ENCODE measurements around the gene ITGA3.
A peak's percentile ranks its signal among the peaks of the same experiment; 100 is the strongest.

The ITGA3 gene

GRCh38 chr17:50112694-50113093 lies 56.8 kb downstream of the ITGA3 start:
- DNase-seq: no peak

DNA sequence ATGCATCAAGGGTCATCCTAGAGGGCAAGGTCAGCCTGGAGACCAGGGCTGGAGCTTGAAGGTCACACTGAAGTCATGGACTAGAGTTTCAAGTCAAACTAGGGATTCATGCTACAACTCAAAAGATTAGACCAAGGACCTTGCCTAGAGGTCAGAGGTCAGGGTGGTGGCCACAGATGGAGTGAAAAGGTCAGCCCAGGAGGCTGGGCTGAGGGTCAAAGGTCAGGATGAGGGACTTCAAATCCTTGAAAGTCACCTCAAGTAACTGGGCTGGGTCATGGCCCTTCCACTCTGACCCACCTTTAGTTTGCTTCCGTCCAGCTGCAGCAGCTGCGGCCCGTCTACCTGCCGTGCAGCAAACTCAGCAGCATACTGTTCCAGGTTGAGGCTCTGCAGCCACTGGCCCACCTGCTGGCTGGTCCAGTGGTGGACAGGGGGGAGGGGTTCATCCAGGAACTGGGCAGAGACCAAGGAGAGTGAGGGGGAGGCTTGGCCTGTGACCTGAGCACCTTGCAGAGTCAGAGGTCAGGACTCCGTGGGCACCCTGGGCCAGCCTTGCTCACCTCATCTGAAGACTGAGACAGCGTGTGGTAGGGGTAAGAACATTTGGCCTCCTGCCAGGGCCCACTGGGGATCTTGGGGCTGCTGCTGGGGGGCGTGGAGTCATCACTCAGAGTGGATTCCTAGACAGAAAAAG lies 57.9 kb downstream of the ITGA3 start:
- no peak for DNase-seq

GRCh38 chr17:50114401-50114800 lies 58.5 kb downstream of the ITGA3 start:
- no peak for DNase-seq

DNA sequence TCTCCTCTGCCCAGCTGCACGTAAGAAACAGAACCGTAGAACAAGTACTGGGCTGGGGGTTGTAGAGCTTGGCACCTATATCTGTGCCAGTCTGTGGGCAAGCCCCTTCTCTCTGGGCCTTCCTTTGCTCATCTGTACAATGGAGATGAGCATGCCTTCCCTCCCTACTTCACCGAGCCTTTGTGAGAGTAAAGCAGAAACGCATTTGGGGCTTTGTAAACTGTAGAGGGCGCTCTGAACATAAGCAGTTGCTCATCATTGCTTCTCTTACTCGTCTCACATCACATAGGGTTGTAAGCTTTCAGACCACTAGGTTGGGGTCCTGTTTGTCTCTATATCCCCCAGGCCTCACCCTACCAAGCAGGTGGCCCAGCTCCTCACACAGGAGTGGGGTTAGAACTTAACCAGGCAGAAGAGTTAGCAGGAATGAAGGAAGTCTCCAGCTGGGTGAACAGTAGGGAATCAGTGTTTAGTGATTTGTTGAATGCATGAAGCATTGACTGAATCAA lies 59.0 kb downstream of the ITGA3 start:
- no peak for DNase-seq

GRCh38 chr17:50115756-50116155 lies 59.8 kb downstream of the ITGA3 start:
- DNase-seq: no peak

DNA sequence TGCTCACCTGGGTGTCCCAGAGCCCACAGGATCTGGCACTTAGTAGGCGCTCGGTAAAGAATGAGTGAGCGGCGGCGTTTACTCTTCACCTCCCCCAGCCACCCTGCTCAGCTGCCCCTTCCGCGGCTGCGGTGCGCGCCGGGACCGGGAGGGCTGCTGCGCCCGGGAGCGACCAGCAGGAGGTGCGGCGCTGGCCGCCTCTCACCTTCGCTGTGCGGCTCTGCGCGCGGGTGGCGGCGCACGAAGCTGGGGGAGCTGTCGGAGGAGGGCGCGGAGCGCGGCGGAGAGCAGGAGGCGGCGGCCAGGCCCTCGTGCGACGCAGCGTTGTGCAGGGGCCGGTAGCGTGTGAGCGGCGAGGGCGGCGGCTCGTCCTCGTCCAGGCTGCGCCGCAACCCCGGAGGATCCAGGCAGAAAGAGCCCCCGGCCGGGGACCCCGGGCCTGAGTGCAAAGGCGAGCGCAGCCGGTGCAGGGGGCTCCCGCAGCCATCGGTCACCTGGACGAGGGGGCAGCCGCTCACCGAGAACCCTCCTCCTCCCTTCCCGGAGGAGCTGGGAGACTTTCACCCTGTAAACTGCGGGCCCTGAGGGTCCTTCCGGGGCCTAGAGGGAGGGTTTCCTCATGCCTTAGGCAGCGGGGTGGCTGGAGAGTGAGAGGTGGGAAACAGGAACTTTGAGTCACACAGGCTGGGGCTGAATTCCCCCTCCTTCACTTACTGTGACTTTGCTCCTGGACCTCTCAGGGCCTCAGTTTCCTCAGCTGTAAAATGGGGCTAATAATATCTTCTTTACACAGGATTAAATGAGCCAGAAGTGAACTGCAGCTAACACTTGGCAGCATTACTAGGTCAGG lies 61.5 kb downstream of the ITGA3 start:
- DNase-seq: peak; percentile 76

GRCh38 chr17:50118076-50118827 lies 62.3 kb downstream of the ITGA3 start:
- DNase-seq: no peak

DNA sequence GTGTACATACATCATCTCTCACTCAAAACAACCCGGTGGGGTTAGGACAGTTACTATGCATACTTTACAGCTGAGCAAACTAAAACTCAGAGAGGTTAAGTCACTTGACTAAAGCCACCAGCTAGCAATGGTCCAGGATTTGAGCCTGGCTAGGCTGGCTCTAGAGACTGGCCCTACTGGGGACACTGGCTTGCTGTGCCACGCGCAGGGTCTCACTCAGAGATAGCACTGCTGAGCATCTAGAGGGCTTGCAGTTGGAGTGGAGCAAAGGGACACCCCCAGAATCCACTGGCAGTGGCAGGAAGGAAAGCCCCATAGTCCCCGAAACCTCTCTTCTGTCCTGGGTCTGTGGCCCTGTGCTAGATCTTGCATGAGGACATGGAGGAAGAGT lies 62.9 kb downstream of the ITGA3 start:
- no peak for DNase-seq

- DNase-seq: no peak
These were observed 64.8 kb downstream of the ITGA3 start for GRCh38 chr17:50120475-50121253.

- DNase-seq: no peak
These were observed 67.0 kb downstream of the ITGA3 start for GRCh38 chr17:50122945-50123344.

- DNase-seq: no peak
These were observed 67.9 kb downstream of the ITGA3 start for GRCh38 chr17:50123649-50124349.

DNA sequence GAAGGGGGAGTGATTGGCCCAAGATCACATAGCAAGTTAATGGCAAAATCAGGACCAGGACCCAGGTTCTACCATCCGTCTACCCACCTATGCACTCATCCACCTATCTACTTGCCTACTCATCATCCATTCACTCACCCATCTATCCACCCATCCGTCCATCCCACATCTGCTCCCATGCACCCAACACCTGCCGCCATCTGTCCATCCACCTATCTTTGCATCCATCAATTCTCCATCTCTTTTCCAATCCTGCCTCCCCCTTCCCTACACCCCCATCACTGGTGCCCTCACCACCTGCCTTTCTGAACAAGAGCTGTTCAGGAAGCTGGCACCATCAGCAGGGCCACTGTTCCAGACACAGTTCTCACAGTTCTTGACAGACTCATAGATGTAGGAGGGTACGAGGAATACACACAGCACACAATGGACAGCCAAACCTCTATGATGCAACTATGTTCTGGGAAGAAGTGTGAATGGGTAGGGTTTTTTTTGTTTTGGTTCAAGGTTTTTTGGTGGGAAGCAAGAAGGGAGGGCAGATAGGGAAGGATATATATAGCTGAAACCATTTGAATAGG lies 69.6 kb downstream of the ITGA3 start:
- no peak for DNase-seq

- DNase-seq: no peak
These were observed 71.9 kb downstream of the ITGA3 start for GRCh38 chr17:50127697-50128361.

DNA sequence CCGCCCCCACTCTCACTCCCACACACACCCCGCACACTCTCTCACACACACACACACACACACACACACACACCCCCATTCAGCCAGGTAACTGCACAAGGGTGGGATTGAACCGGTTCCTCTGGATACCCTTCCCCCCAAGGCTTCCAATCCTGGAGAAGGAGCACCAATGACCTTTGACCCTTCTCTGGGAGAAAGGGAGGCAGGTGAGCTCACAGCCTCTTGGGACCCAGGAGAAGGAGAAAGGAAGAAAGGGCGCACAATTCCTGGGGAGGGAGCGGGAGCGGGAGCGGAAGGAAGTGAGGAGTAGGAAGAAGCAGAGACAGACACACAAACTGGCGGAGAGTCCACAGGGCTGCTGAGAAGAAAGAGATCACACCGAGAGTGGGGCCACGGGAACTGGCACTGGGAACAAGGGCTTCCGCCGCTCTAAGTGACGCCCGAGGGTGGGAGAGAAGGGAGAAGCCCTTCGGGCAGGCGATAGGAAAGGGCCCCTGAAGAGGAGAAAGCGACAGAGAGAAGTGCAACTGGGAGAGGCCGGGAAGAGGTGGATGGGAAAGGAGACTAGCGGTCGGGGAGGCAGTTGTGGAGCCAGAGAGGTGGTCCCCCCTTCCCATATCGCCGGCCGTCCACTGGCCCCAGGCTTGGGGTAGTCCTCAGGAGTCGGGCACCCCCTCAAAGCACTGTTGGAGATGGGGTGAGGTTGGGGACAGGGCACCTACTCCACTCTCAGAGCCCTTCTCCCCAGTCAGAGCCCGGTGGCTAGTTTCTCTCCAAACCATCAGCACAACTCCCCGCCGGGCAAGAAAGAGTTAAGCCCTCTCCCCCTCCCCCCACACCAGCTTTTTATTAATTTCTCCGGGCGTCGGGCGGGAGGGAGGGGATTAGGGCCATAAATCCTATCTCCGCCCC lies 72.8 kb downstream of the ITGA3 start:
- DNase-seq: no peak

DNA sequence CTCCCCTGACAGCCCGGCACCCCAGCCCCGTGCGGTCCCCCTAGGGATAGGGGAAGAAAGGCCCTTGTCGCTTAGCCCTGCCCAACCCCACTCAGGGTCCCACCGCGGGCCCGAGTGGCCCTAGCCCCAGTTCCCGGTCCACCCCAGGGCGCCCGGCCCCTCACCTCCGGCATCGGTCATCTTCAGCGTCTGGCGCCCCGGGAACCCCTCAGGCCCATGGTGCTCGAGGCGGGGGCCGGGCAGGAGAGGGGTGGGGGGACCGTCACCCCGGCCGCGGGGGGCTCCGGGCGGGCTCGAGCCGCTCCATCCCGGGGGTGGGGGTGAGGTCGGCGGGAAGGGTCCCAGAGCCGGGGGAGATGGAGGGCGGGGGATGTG lies 73.4 kb downstream of the ITGA3 start:
- DNase-seq: no peak

- DNase-seq: peak; percentile 49
These were observed 74.0 kb downstream of the ITGA3 start, which contains the start of gene SAMD14 for GRCh38 chr17:50129728-50130558. SAMD14 (minus strand) TSS chr17:50130160; CDS start chr17:50124959, 5,201 bp downstream.

DNA sequence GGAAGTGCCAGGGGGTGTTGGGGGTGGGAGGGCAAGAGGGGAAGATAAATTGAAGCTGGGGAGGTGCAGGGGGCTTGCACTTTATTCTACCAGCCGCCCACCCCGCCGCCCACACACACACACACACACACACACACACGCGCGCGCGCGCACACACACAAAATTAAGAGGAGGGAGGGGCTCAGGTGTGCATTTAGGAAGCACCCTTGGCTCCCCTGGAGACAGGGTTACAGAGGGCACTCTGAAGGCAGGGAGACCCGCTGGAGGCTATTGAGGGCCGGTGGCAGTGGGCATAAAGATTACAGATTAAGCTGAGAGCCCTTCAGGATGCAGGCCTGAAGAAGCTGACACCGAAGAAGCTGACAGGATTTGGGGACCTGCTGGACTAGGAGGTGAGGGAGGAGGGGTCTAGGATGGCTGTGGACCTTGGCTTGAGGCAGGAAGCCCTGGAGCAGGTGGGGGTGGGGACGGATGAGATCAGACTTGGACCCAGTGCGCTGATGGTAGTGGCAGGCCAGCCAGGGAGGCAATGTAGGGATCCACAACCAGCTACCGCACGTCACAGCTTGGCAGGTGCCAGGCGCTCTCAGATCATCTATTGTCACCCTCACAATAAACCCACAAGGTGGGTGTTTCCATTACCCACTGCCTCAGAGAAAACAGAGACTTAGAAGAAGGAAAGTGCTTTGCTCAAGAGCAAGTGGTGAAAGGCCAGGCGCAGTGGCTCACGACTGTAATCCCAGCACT lies 74.8 kb downstream of the ITGA3 start:
- DNase-seq: peak; percentile 24

Data from activated naive CD4-positive, alpha-beta T cell treated with anti-CD3 and anti-CD28 coated beads, Interleukin-2, amount 50 U/mL, for 16 hours (primary cell).